SKM-1 (cell line): ENCODE data around the gene STUB1.
A peak's percentile ranks its signal among the peaks of the same experiment; 100 is the strongest.

Source experiments
- DNase-seq: peaks from one replicate; lab custom pipeline; 2025; ENCODE audit not compliant: unreplicated experiment; lab: John Stamatoyannopoulos, UW

STUB1 gene

GRCh38 chr16:662597-662996 lies 17.6 kb upstream of the STUB1 start:
- DNase-seq = no peak

DNA sequence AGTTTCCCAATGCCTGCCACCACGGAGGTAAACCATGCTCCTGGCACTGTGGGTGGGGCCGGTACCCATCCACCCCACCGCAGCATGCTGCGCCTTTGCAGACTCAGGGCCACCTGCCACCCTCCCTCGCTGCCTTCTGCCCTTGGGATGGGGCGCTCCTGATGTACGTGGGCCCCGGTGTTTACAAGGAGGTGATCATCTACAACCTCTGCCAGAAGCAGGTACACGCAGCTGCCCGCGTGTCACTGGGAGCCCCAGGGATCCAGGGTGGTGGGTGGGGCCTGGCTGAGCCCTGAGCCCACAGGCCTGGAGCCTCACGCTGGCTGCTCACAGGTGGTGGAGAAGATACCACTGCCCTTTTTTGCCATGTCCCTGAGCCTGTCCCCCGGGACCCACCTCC lies 13.6 kb upstream of the STUB1 start:
- no peak for DNase-seq

DNA sequence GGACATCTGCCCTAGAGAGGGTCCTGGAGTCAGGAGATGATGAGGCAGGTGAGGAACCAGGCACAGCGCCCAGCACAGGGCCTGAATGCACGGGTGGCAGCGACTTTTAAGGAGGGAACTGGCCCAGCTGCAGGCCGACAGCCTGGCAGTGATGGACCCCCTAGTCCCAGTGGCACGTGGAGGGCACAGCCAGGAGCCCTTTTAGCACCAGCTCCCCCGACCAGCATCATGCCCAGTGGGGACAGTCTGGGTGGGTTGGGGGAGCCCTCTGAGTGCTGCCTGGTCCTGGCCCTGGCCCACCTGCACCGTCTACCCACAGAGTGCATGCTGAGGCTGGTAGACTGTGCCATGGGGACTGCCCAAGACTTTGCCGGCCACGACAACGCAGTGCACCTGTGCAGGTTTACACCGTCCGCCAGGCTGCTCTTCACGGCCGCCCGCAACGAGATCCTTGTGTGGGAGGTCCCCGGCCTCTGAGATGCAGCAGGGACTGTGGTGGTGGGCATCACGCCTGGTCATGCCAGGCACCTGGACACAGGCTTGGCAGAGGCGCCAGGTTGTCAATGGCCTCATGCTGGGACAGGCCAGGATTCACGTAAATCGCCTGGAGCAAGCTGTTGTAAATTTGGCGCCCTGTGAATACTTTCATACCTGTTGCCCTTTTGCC lies 13.0 kb upstream of the STUB1 start:
- DNase-seq = no peak

- DNase-seq = peak; percentile 77
Observed at GRCh38 chr16:667780-668518, 12.3 kb upstream of the STUB1 start, which contains the start of gene RHOT2. RHOT2 (plus strand) TSS chr16:668132; CDS start chr16:668200, 68 bp downstream.

DNA sequence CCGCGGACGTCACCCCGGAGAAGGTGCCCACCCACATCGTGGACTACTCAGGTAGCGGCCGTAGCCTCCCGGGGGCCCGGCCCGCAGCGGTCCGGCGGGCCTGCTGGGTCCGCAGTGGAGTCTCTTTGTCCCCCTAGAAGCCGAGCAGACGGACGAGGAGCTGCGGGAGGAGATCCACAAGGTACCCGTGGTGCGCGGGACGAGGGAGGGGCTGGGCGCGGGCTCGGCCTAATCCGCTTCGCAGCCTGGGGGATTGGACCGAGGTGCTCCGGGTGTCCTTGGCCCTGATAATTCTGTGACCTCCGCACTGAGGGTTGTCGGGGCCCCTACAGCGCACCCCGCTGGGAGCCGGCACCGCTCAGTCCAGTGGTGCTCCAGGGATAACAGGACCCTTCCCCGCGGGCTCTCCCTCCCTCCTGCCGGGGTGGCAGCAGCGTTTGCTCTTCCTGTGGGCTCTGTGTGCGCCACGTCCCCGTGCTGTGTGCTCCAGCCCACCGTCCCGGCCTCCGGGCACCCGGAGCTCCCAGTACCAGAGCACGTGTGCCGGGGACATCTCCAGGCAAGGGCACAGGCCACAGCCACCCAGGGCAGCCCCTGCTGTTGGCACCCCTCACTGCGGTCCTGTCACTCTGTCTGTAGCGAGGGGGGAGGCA lies 11.6 kb upstream of the STUB1 start:
- no peak for DNase-seq

DNA sequence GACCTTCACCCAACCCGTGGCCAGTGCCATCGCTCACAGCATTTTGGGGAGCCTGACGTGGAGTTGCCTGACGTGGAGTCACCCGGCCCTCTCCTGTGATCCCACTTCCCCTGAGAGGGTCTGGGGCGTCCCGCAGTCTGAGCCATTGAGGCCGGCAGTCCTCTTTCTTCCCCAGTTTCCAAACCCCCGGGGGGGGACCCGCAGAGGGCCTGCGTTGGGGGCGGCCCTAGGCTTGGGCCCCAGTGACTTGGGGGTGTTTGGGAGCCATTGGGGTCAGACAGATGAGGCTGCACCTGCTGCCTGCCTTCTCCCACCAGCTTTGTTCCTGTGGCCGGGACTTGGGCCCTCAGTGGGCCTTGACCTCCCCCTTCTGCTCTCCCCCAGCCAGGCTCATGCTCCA lies 10.5 kb upstream of the STUB1 start:
- no peak for DNase-seq

DNA sequence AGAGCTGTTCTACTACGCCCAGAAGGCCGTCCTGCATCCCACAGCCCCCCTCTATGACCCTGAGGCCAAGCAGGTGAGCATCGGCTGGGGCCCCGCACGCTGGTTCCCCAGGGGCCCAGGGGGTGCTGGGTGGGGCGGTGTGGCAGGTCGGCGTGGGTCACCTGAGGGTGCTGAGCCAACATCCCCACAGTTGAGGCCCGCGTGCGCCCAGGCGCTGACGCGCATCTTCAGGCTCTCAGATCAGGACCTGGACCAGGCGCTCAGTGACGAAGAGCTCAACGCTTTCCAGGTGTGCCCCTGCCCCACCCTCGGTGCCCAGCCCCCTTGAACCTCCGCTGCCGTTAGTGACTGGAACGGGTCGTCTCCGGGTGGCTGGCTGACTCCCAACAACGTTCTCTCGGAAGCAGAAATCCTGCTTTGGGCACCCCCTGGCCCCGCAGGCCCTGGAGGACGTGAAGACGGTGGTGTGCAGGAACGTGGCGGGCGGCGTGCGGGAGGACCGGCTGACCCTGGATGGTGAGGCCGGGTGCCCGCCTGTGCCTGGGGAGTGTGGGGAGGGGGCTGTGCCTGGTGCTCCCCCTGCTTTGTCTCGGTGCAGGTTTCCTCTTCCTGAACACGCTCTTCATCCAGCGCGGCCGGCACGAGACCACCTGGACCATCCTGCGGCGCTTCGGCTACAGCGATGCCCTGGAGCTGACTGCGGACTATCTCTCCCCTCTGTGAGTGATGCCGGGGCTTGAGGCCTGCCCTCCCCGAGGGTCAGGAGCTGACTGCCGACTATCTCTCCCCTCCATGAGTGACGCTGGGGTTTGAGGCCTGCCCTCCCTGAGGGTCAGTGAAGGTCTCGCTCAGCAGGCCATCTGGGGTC lies 9.5 kb upstream of the STUB1 start:
- DNase-seq = no peak

- DNase-seq = no peak
Observed at GRCh38 chr16:671353-672131, 8.7 kb upstream of the STUB1 start.

GRCh38 chr16:672371-672770 lies 7.8 kb upstream of the STUB1 start:
- no peak for DNase-seq

GRCh38 chr16:672851-673250 lies 7.4 kb upstream of the STUB1 start:
- no peak for DNase-seq

- no peak for DNase-seq
Observed at GRCh38 chr16:673399-673991, 6.7 kb upstream of the STUB1 start.

- DNase-seq = no peak
Observed at GRCh38 chr16:674214-674881, 5.9 kb upstream of the STUB1 start.

DNA sequence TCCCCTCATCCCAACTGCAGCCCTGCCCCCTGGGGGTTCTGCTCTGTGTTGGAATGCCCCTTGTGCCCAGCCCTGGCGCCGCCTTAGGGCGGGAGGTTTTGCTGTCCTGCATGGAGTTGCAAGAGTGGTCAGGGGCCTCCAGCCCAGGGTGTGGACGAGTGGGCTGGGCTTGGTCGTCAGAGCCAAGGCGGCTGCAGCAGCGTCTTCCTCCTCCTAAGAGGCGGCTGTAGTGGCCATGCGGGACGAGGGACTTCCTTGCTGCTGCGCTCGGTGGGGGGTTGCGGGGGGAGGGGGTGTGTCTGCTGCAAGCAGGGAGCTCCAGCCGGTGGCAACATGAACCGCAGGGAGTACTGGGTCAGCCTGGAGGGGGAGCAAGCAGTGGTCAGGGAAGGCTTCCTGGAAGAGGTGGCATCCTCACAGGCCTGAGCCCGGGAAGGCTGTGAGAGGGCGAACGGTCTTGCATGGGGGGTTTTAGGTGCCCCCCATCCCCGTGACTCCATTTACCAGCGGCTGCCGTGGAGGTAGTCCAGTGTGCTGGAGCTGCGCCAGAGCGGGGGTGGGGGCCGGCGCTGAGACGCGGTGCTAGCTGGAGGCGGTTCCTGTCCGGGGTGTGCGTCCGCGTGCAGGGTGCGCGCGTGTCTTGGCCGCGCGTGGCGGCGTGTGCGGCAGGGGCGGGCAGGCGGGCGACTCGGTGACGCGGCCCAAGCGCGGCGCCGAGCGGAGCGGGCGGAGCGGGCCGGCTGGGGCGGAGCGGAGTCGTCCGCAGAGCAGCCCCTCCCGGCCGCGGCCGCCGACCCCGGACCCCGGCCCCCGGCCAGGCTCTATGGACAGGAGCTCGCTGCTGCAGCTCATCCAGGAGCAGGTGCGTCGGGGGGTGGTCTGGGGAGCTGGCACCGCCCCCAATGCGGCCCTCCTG lies 5.0 kb upstream of the STUB1 start, which contains the start of gene RHBDL1:
Gene RHBDL1, plus strand, starts transcription at position 704 of the 916 bp plus-strand sequence. Its CDS starts 120 bp downstream, at position 824.
- no peak for DNase-seq

DNA sequence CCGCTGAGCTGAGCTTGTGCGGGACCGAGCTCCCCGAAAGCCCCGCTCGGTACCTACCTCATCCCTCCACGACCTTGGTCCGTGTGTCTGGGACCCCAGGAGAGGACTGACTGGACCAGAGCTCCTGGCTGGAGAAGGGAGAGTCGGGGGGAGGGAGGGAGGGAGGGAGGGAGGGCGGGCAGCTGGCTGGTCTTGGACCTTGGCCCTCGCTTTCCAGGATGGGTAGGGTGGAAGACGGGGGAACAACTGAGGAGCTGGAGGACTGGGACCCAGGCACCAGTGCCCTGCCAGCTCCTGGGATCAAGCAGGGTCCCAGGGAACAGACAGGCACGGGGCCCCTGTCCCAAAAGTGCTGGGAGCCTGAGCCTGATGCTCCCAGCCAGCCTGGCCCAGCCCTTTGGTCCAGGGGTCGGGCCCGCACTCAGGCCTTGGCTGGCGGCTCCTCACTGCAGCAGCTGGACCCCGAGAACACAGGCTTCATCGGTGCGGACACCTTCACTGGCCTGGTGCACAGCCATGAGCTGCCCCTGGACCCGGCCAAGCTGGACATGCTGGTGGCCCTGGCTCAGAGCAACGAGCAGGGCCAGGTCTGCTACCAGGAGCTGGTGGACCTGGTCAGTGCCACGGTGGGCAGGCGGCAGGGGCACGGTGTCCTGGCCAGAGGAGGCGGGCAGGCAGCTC lies 4.2 kb upstream of the STUB1 start:
- DNase-seq = no peak

GRCh38 chr16:676565-676902 lies 3.7 kb upstream of the STUB1 start:
- DNase-seq = no peak

- no peak for DNase-seq
Observed at GRCh38 chr16:676913-677312, 3.3 kb upstream of the STUB1 start.

GRCh38 chr16:677316-678190 lies 2.7 kb upstream of the STUB1 start:
- no peak for DNase-seq
